Measurements from ENCODE around the gene PLCXD1.
"Not testable (repeated sequence)": the region's sequence is repeated elsewhere in the genome, so short reads cannot be mapped to it uniquely, and the experiment has no call there.

PLCXD1 gene

GRCh38 chrX:318068-318738, 37.0 kb downstream of the PLCXD1 start:
- no peak for DNase-seq

GRCh38 chrX:318739-319578, 37.8 kb downstream of the PLCXD1 start, which contains the start of gene GTPBP6:
Gene GTPBP6 (minus strand): TSS chrX:318796. CDS start chrX:318787, 9 bp downstream.
- no peak for DNase-seq

- no peak for DNase-seq
Measured at GRCh38 chrX:319579-320125, 38.5 kb downstream of the PLCXD1 start.

GRCh38 chrX:320126-320783, 39.1 kb downstream of the PLCXD1 start:
- DNase-seq = no peak

- no peak for DNase-seq
Measured at GRCh38 chrX:323721-324628, 42.8 kb downstream of the PLCXD1 start.

- DNase-seq = not testable (repeated sequence)
Measured at GRCh38 chrX:324664-325063, 43.5 kb downstream of the PLCXD1 start.

GRCh38 chrX:327660-328126, 46.5 kb downstream of the PLCXD1 start:
- no peak for DNase-seq

GRCh38 chrX:329291-329910, 48.2 kb downstream of the PLCXD1 start:
- no peak for DNase-seq

- not testable (repeated sequence) for DNase-seq
Measured at GRCh38 chrX:330141-330725, 49.1 kb downstream of the PLCXD1 start.

- no peak for DNase-seq
Measured at GRCh38 chrX:330726-331150, 49.6 kb downstream of the PLCXD1 start.

- DNase-seq = peak; percentile 3
Measured at GRCh38 chrX:331151-331824, 50.1 kb downstream of the PLCXD1 start.

- DNase-seq = no peak
Measured at GRCh38 chrX:331825-332495, 50.8 kb downstream of the PLCXD1 start.

- DNase-seq = no peak
Measured at GRCh38 chrX:332496-332860, 51.3 kb downstream of the PLCXD1 start.

GRCh38 chrX:332916-333610, 51.9 kb downstream of the PLCXD1 start:
- DNase-seq = no peak

GRCh38 chrX:333611-334311, 52.6 kb downstream of the PLCXD1 start:
- DNase-seq = no peak

- no peak for DNase-seq
Measured at GRCh38 chrX:334331-334891, 53.2 kb downstream of the PLCXD1 start.

GRCh38 chrX:334971-335757, 54.0 kb downstream of the PLCXD1 start:
- DNase-seq = no peak

- no peak for DNase-seq
Measured at GRCh38 chrX:335758-336155, 54.6 kb downstream of the PLCXD1 start.
